OCI-LY1 (cell line): ENCODE measurements around the gene TP53AIP1.

Experiments used
- H2AFZ ChIP-seq: fragments of 200-600 bp; sonication (generic), shearing (Covaris generic); 2 replicates; pipeline ENCODE4 v1.6.0; 2014; ENCODE audit warnings: antibody characterized with exemption, mild to moderate bottlenecking, low read length
- H3F3A ChIP-seq: fragments of 200-600 bp; sonication (generic), shearing (Covaris generic); 2 replicates; pipeline ENCODE4 v1.6.0; 2014; ENCODE audit warnings: mild to moderate bottlenecking, antibody characterized with exemption, low read length, moderate library complexity; ENCODE audit not compliant: insufficient read depth
- H3K27ac ChIP-seq: fragments of 200-600 bp; sonication (generic); 2 replicates; pipeline ENCODE4 v1.5.1; 2014; ENCODE audit warnings: low read length, mixed run types, mild to moderate bottlenecking, low read depth; ENCODE audit not compliant: poor library complexity, severe bottlenecking
- H3K27me3 ChIP-seq: fragments of 200-600 bp; sonication (generic); 2 replicates; pipeline ENCODE4 v1.6.0; 2014; ENCODE audit warnings: antibody characterized with exemption, mild to moderate bottlenecking, low read length, moderate library complexity; ENCODE audit not compliant: insufficient read depth
- H3K36me3 ChIP-seq: fragments of 200-600 bp; sonication (generic); 2 replicates; pipeline ENCODE4 v1.6.1; 2014; ENCODE audit warnings: mild to moderate bottlenecking, antibody characterized with exemption, low read length, moderate library complexity, mixed read lengths; ENCODE audit not compliant: insufficient read depth
- H3K4me1 ChIP-seq: fragments of 200-600 bp; sonication (generic); 2 replicates; pipeline ENCODE4 v1.5.1; 2014; ENCODE audit warnings: mild to moderate bottlenecking, low read length, moderate library complexity; ENCODE audit not compliant: insufficient read depth, severe bottlenecking
- H3K4me2 ChIP-seq: fragments of 200-600 bp; sonication (generic), shearing (Covaris generic); 2 replicates; pipeline ENCODE4 v1.6.1; 2014; ENCODE audit warnings: low read length
- H3K4me3 ChIP-seq: fragments of 200-600 bp; sonication (generic); 2 replicates; pipeline ENCODE4 v1.5.1; 2014; ENCODE audit warnings: low read length, low read depth, mild to moderate bottlenecking, mixed read lengths; ENCODE audit not compliant: poor library complexity, severe bottlenecking
- H3K79me2 ChIP-seq: fragments of 200-600 bp; shearing (Covaris generic); 2 replicates; pipeline ENCODE4 v1.6.1; 2016; ENCODE audit warnings: mixed run types, low read length, mixed read lengths; ENCODE audit not compliant: insufficient read depth
- H3K9ac ChIP-seq: fragments of 200-600 bp; sonication (generic), shearing (Covaris generic); 2 replicates; pipeline ENCODE4 v1.6.1; 2014; ENCODE audit warnings: mild to moderate bottlenecking, low read length, mixed read lengths
- H3K9me2 ChIP-seq: fragments of 200-600 bp; sonication (generic), shearing (Covaris generic); 2 replicates; pipeline ENCODE4 v1.6.1; 2014; ENCODE audit warnings: low read depth, mild to moderate bottlenecking, low read length, mixed read lengths
- H3K9me3 ChIP-seq: fragments of 200-600 bp; shearing (Covaris generic); 2 replicates; pipeline ENCODE4 v1.6.1; 2014; ENCODE audit warnings: low read length, mixed read lengths
- H4K20me1 ChIP-seq: fragments of 200-600 bp; sonication (generic), shearing (Covaris generic); 2 replicates; pipeline ENCODE4 v1.6.0; 2016; ENCODE audit warnings: mild to moderate bottlenecking, low read length; ENCODE audit not compliant: insufficient read depth
- EZH2 ChIP-seq: fragments of 200-600 bp; sonication (generic), shearing (Covaris generic); IDR thresholded peaks from 2 replicates; pipeline ENCODE4 v1.8.0; 2017; ENCODE audit warnings: borderline replicate concordance, mixed run types, mild to moderate bottlenecking, antibody characterized with exemption, low read length, moderate library complexity, mixed read lengths
- TF ChIP-seq, protein P1 (sequence below): fragments of 200-600 bp; sonication (generic), shearing (Covaris generic); IDR thresholded peaks from 2 replicates; pipeline ENCODE4 v1.5.1; 2017; ENCODE audit warnings: mild to moderate bottlenecking, antibody characterized with exemption, low read length, moderate library complexity, mixed read lengths

Gene TP53AIP1

DNA sequence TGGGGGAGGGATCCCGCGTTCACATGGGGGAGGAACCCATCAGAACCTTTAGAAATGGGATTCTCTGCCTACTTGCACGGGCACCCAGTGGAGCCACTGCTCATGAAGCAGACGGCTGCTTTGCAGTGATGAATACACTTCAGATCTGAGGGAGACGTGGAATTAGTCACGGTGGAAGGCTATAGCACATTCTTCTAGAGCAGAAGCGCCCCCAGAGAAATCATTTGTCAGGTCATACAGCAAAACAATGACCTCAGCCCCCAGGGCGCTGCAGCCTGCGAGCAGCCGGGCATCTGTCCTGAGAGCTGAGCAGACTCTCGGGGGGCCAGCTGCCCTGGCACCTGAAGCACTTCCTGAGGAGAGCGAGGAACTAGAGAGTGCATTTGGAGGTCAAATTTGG lies 12.7 kb downstream of the TP53AIP1 start:
- H3K27ac ChIP-seq: no peak overlapping the region
- peaks cover 5% of the 10 kb centered on the region for H3K4me1 ChIP-seq
- no peaks in the 10 kb centered on the region for H3K36me3 ChIP-seq
- H3F3A ChIP-seq: no peaks in the 10 kb centered on the region
- H3K9me2 ChIP-seq: no peaks in the 10 kb centered on the region
- H3K9ac ChIP-seq: no peak overlapping the region
- no peaks in the 10 kb centered on the region for H4K20me1 ChIP-seq
- no peaks in the 10 kb centered on the region for H3K27me3 ChIP-seq
- TF ChIP-seq, protein P1, sequence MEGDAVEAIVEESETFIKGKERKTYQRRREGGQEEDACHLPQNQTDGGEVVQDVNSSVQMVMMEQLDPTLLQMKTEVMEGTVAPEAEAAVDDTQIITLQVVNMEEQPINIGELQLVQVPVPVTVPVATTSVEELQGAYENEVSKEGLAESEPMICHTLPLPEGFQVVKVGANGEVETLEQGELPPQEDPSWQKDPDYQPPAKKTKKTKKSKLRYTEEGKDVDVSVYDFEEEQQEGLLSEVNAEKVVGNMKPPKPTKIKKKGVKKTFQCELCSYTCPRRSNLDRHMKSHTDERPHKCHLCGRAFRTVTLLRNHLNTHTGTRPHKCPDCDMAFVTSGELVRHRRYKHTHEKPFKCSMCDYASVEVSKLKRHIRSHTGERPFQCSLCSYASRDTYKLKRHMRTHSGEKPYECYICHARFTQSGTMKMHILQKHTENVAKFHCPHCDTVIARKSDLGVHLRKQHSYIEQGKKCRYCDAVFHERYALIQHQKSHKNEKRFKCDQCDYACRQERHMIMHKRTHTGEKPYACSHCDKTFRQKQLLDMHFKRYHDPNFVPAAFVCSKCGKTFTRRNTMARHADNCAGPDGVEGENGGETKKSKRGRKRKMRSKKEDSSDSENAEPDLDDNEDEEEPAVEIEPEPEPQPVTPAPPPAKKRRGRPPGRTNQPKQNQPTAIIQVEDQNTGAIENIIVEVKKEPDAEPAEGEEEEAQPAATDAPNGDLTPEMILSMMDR: no peak
- H3K79me2 ChIP-seq: no peaks in the 10 kb centered on the region
- H3K4me3 ChIP-seq: no peak overlapping the region
- no peak overlapping the region for H3K4me2 ChIP-seq
- H2AFZ ChIP-seq: no peak overlapping the region
- H3K9me3 ChIP-seq: no peaks in the 10 kb centered on the region

DNA sequence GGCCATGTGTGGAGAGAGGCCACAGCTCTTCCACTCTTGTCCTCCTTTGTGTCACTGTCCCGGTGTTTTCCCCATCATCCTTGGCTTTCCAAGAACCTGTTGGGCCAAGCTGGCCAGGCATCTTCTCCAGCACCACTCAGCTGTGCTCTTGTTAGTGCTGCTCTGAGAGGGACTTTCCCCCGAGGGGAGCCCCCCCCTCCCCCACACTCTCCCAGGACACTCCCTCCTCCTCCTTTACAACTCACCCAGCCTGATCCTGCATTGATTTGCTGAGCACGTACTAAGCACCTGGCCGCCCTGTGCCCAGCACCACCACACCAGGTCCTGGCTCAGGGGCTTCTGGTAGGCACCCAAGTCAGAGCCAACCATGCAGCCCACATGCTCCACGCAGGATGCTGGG lies 13.2 kb downstream of the TP53AIP1 start:
- H3K9me3 ChIP-seq: no peaks in the 10 kb centered on the region
- H4K20me1 ChIP-seq: no peaks in the 10 kb centered on the region
- H3K36me3 ChIP-seq: no peaks in the 10 kb centered on the region
- H3K79me2 ChIP-seq: no peaks in the 10 kb centered on the region
- TF ChIP-seq, protein P1: no peak
- no peak for TF ChIP-seq EZH2
- no peak overlapping the region for H3K9ac ChIP-seq
- H3K27ac ChIP-seq: no peak overlapping the region
- H3K9me2 ChIP-seq: no peaks in the 10 kb centered on the region
- no peak overlapping the region for H2AFZ ChIP-seq
- no peak overlapping the region for H3K4me2 ChIP-seq
- H3K4me1 ChIP-seq: peaks cover 5% of the 10 kb centered on the region
- no peak overlapping the region for H3K4me3 ChIP-seq
- H3F3A ChIP-seq: no peaks in the 10 kb centered on the region
- no peaks in the 10 kb centered on the region for H3K27me3 ChIP-seq

DNA sequence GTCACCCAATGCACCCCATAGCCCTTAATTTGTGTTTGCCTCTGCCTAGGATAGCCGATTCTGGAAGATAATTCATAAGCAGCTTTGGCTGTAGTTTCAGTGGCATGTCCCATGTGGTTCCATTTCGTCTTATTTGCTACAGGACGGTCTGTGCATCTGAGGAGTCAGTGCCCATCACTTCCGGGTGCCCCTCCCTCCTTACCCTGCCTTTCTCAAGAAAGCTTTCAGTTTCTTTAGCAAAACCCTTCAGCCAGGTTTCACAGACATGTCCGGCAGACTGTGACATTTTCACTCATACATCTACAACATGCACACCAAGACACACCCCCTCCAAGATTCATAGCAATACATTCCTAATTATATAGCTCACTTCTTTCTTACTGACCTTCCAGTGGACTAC lies 14.3 kb downstream of the TP53AIP1 start:
- no peaks in the 10 kb centered on the region for H3K79me2 ChIP-seq
- no peaks in the 10 kb centered on the region for H3F3A ChIP-seq
- H3K4me1 ChIP-seq: peaks cover 5% of the 10 kb centered on the region
- peaks cover 4% of the 10 kb centered on the region; the same call in 1 of the 2 replicates for H3K27me3 ChIP-seq
- no peak for TF ChIP-seq EZH2
- TF ChIP-seq, protein P1: no peak
- H3K9me3 ChIP-seq: no peaks in the 10 kb centered on the region
- H4K20me1 ChIP-seq: no peaks in the 10 kb centered on the region
- no peaks in the 10 kb centered on the region for H3K36me3 ChIP-seq
- no peak overlapping the region for H3K4me3 ChIP-seq
- no peak overlapping the region for H2AFZ ChIP-seq
- no peak overlapping the region for H3K4me2 ChIP-seq
- H3K27ac ChIP-seq: no peak overlapping the region
- H3K9me2 ChIP-seq: no peaks in the 10 kb centered on the region
- H3K9ac ChIP-seq: no peak overlapping the region
